ENCODE measurements around the gene PRKG1. TPM values are rescaled to one million over a fixed set of nuclear protein-coding genes. Genes with fewer than 3 reads are reported as not detected.

PRKG1 gene
- total RNA-seq, 5 donors from 2014 or later (not counting 1 experiment from before 2014, with no cell fraction given) = 0.03 to 0.26 (median 0.19) TPM; not detected in 1

DNA sequence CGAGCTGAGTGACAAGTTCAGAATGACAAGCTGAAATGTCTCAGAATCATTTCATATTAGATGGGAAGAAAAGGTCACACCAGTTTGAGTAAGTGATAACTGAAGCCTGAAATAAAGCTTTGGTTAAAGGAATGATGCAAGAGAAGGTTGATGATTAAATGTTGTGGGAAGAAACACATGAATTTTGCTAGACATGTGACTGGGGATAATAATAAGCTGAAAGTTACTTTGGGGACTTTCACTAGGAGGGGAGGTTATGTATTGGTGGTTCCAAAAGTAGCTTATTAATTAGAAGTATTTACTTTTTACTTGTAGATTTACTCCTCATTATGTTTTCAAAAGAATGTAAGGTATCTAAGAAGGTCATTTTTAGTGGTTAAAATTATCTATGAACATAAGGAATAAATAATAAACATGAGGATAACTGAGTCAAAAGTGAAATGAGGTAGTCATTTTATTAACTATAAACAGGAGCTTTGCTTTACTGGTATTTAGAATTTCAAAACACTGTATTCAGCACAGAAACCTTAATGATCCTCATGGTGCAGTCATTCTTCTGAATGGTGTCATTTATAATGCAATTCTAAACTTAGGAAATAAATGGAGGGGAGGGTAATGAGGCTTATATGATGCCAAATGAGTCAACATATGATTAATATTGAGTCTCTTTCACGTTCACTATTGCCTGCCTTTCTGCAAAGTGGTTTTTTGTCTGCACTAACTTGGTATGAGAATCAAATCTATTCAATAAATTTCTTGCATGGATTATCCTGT, 63.7 kb downstream of the PRKG1 start:
- H3K36me3 Mint-ChIP-seq = no peaks in the 10 kb centered on the region
- Histone ChIP-seq H3K4me3 (ENCODE audit: control insufficient read depth in 1 of 2, extremely low read depth in 1 of 2, low read length in 1 of 2) (no peak overlapping the region), H3K4me1 (ENCODE audit: control insufficient read depth in 1 of 2, extremely low read depth in 1 of 2, insufficient read depth in 2 of 2, low read length in 2 of 2) (no peaks in the 10 kb centered on the region), H3K9me3 (no peaks in the 10 kb centered on the region), H3K36me3 (ENCODE audit: control insufficient read depth in 2 of 2, extremely low read depth in 1 of 2, insufficient read depth in 1 of 2, low read length in 1 of 2) (no peaks in the 10 kb centered on the region), H3K27me3 (replicated peaks in 1 of 2; ENCODE audit: control insufficient read depth in 2 of 2, extremely low read depth in 1 of 2, insufficient read depth in 2 of 2, low read length in 1 of 2) (no peaks in the 10 kb centered on the region), H3K27ac (ENCODE audit: low read length) (no peak overlapping the region)
- DNase-seq (no peak), ATAC-seq (replicated peaks in 1 of 4) (no peak)
- WGBS (ENCODE audit: insufficient coverage) = 88% methylated on average over 1 of the region's 2 CpGs
- H3K4me3 Mint-ChIP-seq = no peak overlapping the region
- H3K9me3 Mint-ChIP-seq = peaks cover 0 to 1% (median 0%) of the 10 kb centered on the region in 3 donors
- ChIA-PET CTCF (no interaction called here), POLR2A (no interaction called here)
- no peak overlapping the region for H3K27ac Mint-ChIP-seq
- no peaks in the 10 kb centered on the region for H3K27me3 Mint-ChIP-seq
- H3K4me1 Mint-ChIP-seq = no peaks in the 10 kb centered on the region

- Mint-ChIP-seq H3K36me3 (no peaks in the 10 kb centered on the region), H3K4me3 (no peak overlapping the region), H3K27ac (no peak overlapping the region), H3K9me3 (peaks cover 0 to 4% (median 2%) of the 10 kb centered on the region in 3 donors), H3K27me3 (no peaks in the 10 kb centered on the region), H3K4me1 (no peaks in the 10 kb centered on the region)
- ChIA-PET CTCF (no interaction called here), POLR2A (no interaction called here)
- Histone ChIP-seq H3K27ac (ENCODE audit: low read length) (no peak overlapping the region), H3K27me3 (replicated peaks in 1 of 2; ENCODE audit: control insufficient read depth in 2 of 2, extremely low read depth in 1 of 2, insufficient read depth in 2 of 2, low read length in 1 of 2) (no peaks in the 10 kb centered on the region), H3K9me3 (no peaks in the 10 kb centered on the region), H3K4me1 (ENCODE audit: control insufficient read depth in 1 of 2, extremely low read depth in 1 of 2, insufficient read depth in 2 of 2, low read length in 2 of 2) (no peaks in the 10 kb centered on the region), H3K4me3 (ENCODE audit: control insufficient read depth in 1 of 2, extremely low read depth in 1 of 2, low read length in 1 of 2) (no peak overlapping the region), H3K36me3 (ENCODE audit: control insufficient read depth in 2 of 2, extremely low read depth in 1 of 2, insufficient read depth in 1 of 2, low read length in 1 of 2) (no peaks in the 10 kb centered on the region)
- ATAC-seq (replicated peaks in 1 of 4) (no peak), DNase-seq (no peak)
- no CpG with 5 or more reads among the region's 1 CpG for WGBS (ENCODE audit: insufficient coverage)
Measured at GRCh38 chr10:51139176-51139575, 64.9 kb downstream of the PRKG1 start.

DNA sequence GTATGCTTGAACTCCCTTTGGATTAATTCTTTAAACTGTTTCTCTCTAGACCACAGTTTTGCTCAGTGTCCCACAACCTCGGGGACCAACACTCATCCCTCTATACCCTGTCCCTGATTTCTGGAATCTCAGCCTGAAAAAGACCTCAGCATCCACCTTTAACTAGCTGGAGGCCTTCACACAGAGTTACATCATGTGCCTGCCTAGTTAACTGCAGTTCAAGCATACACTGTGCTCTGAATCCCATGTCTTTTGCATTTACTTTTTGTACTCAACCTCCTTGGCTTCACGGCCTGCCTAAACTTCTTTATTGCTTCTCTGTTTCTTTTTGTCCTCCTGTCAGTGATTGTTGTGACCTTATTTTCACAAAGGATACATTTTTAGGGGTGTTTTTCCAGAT, 66.7 kb downstream of the PRKG1 start:
- no peak overlapping the region for H3K4me3 Mint-ChIP-seq
- H3K4me1 ChIP-seq (ENCODE audit: control insufficient read depth in 1 of 2, extremely low read depth in 1 of 2, insufficient read depth in 2 of 2, low read length in 2 of 2) = no peaks in the 10 kb centered on the region
- no peaks in the 10 kb centered on the region for H3K36me3 ChIP-seq (ENCODE audit: control insufficient read depth in 2 of 2, extremely low read depth in 1 of 2, insufficient read depth in 1 of 2, low read length in 1 of 2)
- H3K36me3 Mint-ChIP-seq = no peaks in the 10 kb centered on the region
- no peaks in the 10 kb centered on the region for H3K4me1 Mint-ChIP-seq
- no peak overlapping the region for H3K27ac Mint-ChIP-seq
- ATAC-seq (replicated peaks in 1 of 4) (no peak), DNase-seq (no peak)
- H3K27me3 ChIP-seq (replicated peaks in 1 of 2; ENCODE audit: control insufficient read depth in 2 of 2, extremely low read depth in 1 of 2, insufficient read depth in 2 of 2, low read length in 1 of 2) = no peaks in the 10 kb centered on the region
- no peaks in the 10 kb centered on the region for H3K27me3 Mint-ChIP-seq
- peaks cover 0 to 4% (median 2%) of the 10 kb centered on the region in 3 donors for H3K9me3 Mint-ChIP-seq
- ChIA-PET CTCF (no interaction called here), POLR2A (no interaction called here)
- WGBS (ENCODE audit: insufficient coverage) = 33% methylated on average over 1 of the region's 2 CpGs
- no peak overlapping the region for H3K4me3 ChIP-seq (ENCODE audit: control insufficient read depth in 1 of 2, extremely low read depth in 1 of 2, low read length in 1 of 2)
- H3K27ac ChIP-seq (ENCODE audit: low read length) = no peak overlapping the region
- no peaks in the 10 kb centered on the region for H3K9me3 ChIP-seq

GRCh38 chr10:51144161-51144781, 70.0 kb downstream of the PRKG1 start:
- Histone ChIP-seq H3K27ac (ENCODE audit: low read length) (no peak overlapping the region), H3K27me3 (replicated peaks in 1 of 2; ENCODE audit: control insufficient read depth in 2 of 2, extremely low read depth in 1 of 2, insufficient read depth in 2 of 2, low read length in 1 of 2) (no peaks in the 10 kb centered on the region), H3K4me3 (ENCODE audit: control insufficient read depth in 1 of 2, extremely low read depth in 1 of 2, low read length in 1 of 2) (no peak overlapping the region), H3K9me3 (no peaks in the 10 kb centered on the region), H3K4me1 (ENCODE audit: control insufficient read depth in 1 of 2, extremely low read depth in 1 of 2, insufficient read depth in 2 of 2, low read length in 2 of 2) (no peaks in the 10 kb centered on the region), H3K36me3 (ENCODE audit: control insufficient read depth in 2 of 2, extremely low read depth in 1 of 2, insufficient read depth in 1 of 2, low read length in 1 of 2) (no peaks in the 10 kb centered on the region)
- ATAC-seq (replicated peaks in 1 of 4) = no peak
- Mint-ChIP-seq H3K9me3 (peaks cover 0 to 4% (median 2%) of the 10 kb centered on the region in 3 donors), H3K4me1 (no peaks in the 10 kb centered on the region), H3K36me3 (no peaks in the 10 kb centered on the region), H3K4me3 (no peak overlapping the region), H3K27me3 (no peaks in the 10 kb centered on the region), H3K27ac (no peak overlapping the region)
- DNase-seq = no peak
- 100% methylated on average over 1 of the region's 1 CpG for WGBS (ENCODE audit: insufficient coverage)
- POLR2A ChIA-PET = no interaction called here
- CTCF ChIA-PET = no interaction called here

- no peak overlapping the region for H3K27ac ChIP-seq (ENCODE audit: low read length)
- no peak overlapping the region for H3K4me3 Mint-ChIP-seq
- H3K27me3 Mint-ChIP-seq = no peaks in the 10 kb centered on the region
- H3K27me3 ChIP-seq (replicated peaks in 1 of 2; ENCODE audit: control insufficient read depth in 2 of 2, extremely low read depth in 1 of 2, insufficient read depth in 2 of 2, low read length in 1 of 2) = no peaks in the 10 kb centered on the region
- H3K4me3 ChIP-seq (ENCODE audit: control insufficient read depth in 1 of 2, extremely low read depth in 1 of 2, low read length in 1 of 2) = no peak overlapping the region
- no peaks in the 10 kb centered on the region for H3K9me3 ChIP-seq
- H3K4me1 Mint-ChIP-seq = no peaks in the 10 kb centered on the region
- H3K4me1 ChIP-seq (ENCODE audit: control insufficient read depth in 1 of 2, extremely low read depth in 1 of 2, insufficient read depth in 2 of 2, low read length in 2 of 2) = no peaks in the 10 kb centered on the region
- H3K27ac Mint-ChIP-seq = no peak overlapping the region
- peaks cover 0 to 4% (median 2%) of the 10 kb centered on the region in 3 donors for H3K9me3 Mint-ChIP-seq
- ATAC-seq (replicated peaks in 1 of 4) = no peak
- WGBS (ENCODE audit: insufficient coverage) = 77% methylated on average over 4 of the region's 7 CpGs
- CTCF ChIA-PET = no interaction called here
- H3K36me3 ChIP-seq (ENCODE audit: control insufficient read depth in 2 of 2, extremely low read depth in 1 of 2, insufficient read depth in 1 of 2, low read length in 1 of 2) = no peaks in the 10 kb centered on the region
- POLR2A ChIA-PET = interaction anchor here in 1 of 2 donors (0.6 kb wide), 1 partner anchor 197 kb away, joined by 3 read pairs; no protein-coding TSS in a partner anchor
- no peak for DNase-seq
- no peaks in the 10 kb centered on the region for H3K36me3 Mint-ChIP-seq
Measured at GRCh38 chr10:51145375-51145774, 71.1 kb downstream of the PRKG1 start.

- Mint-ChIP-seq H3K27me3 (no peaks in the 10 kb centered on the region), H3K9me3 (peaks cover 0 to 4% (median 2%) of the 10 kb centered on the region in 3 donors), H3K4me1 (no peaks in the 10 kb centered on the region), H3K27ac (no peak overlapping the region), H3K4me3 (no peak overlapping the region), H3K36me3 (no peaks in the 10 kb centered on the region)
- no peak overlapping the region for H3K4me3 ChIP-seq (ENCODE audit: control insufficient read depth in 1 of 2, extremely low read depth in 1 of 2, low read length in 1 of 2)
- no peaks in the 10 kb centered on the region for H3K9me3 ChIP-seq
- DNase-seq (no peak), ATAC-seq (replicated peaks in 1 of 4) (no peak)
- ChIA-PET POLR2A (no interaction called here), CTCF (no interaction called here)
- H3K4me1 ChIP-seq (ENCODE audit: control insufficient read depth in 1 of 2, extremely low read depth in 1 of 2, insufficient read depth in 2 of 2, low read length in 2 of 2) = no peaks in the 10 kb centered on the region
- H3K27me3 ChIP-seq (replicated peaks in 1 of 2; ENCODE audit: control insufficient read depth in 2 of 2, extremely low read depth in 1 of 2, insufficient read depth in 2 of 2, low read length in 1 of 2) = no peaks in the 10 kb centered on the region
- no CpG with 5 or more reads among the region's 2 CpGs for WGBS (ENCODE audit: insufficient coverage)
- H3K36me3 ChIP-seq (ENCODE audit: control insufficient read depth in 2 of 2, extremely low read depth in 1 of 2, insufficient read depth in 1 of 2, low read length in 1 of 2) = no peaks in the 10 kb centered on the region
- no peak overlapping the region for H3K27ac ChIP-seq (ENCODE audit: low read length)
Measured at GRCh38 chr10:51147644-51148399, 73.5 kb downstream of the PRKG1 start.
